HG02938 (cell line): ENCODE data around the gene TSG101.

Experiments
- ATAC-seq: cut with Tn5 transposase; IDR thresholded peaks from one replicate; pipeline ENCODE4 v1.9.1; 2021; ENCODE audit warnings: mild to moderate bottlenecking, moderate library complexity; ENCODE audit not compliant: unreplicated experiment

TSG101 gene

GRCh38 chr11:18493310-18493709 is 33.4 kb downstream of the TSG101 start:
- no peak for ATAC-seq

DNA sequence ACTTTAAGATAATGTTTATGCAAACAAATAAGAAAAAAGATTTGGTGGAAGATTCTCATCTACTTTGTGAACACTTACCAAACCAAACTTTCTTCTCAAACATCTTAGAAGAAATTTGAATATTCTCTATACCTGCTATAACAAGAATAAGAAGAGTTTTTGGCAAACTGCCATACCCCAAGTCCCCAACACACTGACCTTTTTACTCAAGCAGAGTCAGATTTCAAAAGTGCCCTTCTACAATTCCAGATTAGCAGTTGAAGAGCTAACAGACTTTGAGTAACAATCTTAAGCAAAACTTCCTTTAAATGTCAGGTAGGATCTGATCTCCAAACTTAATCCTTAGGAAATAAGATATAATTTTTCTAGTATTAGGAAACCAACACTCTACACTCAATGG is 33.9 kb downstream of the TSG101 start:
- no peak for ATAC-seq

GRCh38 chr11:18491924-18492323 is 34.8 kb downstream of the TSG101 start:
- no peak for ATAC-seq

- ATAC-seq, result no peak
Observed at GRCh38 chr11:18490736-18491485, 35.8 kb downstream of the TSG101 start.

DNA sequence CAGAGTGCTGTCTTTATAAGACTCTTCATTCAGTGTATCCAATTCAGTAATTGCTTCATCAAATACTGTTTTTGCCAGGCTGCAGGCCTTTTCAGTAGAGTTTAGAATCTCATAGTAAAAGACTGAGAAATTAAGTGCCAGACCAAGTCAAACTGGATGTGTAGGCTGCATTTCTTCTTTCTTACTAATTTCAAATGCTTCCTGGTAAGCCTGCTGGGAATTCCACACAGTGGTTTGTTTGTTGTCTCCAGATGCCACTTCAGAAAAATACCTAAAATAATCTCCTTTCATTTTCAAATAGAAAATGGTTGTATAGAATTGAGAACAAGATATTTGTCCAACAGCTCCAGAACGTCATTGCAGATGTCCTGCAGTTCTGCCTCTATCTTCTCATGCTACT is 36.4 kb downstream of the TSG101 start:
- no peak for ATAC-seq

DNA sequence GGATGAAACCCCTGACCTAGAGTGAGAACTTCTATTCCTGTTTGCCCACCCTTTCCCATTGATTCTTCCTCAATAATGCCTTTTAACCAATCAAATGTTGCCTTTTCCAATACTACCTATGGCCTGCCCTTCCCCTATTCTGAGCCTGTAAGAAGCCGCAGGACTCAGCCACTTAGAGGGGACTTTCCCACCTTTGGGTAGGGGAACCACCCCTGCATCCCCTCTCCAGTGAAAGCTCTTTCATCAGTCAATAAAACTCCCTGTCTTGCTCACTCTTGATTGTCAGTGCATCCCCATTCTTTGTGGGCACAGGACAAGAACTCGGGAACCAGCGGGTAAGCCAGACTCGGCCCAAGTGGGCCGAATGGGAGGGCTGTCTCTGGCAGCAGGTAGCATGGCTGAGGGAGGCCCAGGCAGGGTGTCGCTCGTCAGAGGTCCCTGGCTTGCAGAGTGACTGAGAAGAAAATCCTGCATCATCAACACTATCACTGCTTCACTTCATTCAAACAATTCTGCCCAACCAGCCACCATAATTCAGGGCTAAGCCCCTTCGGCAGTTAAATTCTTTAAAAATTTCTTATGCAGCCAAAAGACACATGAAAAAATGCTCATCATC is 40.7 kb downstream of the TSG101 start:
- peak; percentile 67 for ATAC-seq

DNA sequence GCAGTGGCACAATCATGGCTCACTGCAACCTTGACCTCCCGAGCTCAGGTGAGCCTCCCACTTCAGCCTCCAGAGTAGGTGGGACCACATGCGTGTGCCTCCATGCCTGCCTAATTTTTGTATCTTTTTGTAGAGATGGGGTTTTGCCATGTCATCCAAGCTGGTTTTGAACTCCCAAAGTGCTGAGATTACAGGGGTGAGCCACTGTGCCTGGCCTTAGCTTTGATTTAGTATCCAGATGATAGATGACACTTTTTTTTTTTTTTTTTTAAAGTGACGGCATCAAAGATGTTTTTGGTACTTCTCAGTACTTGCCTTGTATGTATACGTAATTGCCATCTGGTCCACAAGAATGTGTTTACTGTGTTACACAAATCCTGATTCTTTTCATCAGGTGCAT is 47.7 kb downstream of the TSG101 start:
- ATAC-seq, result no peak

GRCh38 chr11:18472587-18472986 is 54.2 kb downstream of the TSG101 start:
- ATAC-seq, result no peak

DNA sequence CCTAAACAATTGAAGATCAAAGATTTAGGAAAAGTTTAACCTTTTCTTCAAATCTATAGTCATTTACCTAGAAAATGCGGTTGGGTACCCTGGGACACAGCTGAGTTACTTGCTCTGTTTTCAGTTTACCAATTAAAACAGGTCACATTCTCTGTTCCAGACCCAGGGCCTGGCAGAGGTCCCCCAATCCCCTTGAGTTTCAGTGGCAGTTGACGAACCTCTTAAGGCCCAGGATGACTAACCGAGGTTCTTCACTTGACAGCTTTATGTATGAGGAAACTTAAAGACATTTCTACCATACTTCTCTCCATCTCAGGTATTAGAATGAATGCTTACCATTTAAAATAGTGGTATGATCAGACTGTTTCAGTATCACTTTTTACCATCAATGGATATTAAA is 54.7 kb downstream of the TSG101 start:
- no peak for ATAC-seq

- ATAC-seq, result no peak
Observed at GRCh38 chr11:18468961-18469360, 57.8 kb downstream of the TSG101 start.

DNA sequence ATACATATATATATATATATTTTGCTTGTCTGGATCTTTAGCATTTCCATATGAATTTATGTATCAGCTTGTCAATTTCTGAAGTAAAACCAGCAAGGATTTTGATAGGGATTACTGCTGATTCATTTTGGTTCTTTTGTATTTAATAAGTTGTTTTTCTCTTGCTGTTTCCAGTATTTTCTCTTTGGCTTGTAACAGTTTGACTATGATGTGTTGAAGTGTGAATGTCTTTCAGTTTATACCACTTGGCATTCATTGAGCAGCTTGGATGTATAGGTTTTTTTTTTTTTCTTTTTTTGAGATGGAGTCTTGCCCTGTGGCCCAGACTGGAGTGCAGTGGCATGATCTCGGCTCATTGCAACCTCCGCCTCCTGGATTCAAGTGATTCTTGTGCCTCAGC is 58.7 kb downstream of the TSG101 start:
- ATAC-seq, result no peak

GRCh38 chr11:18466402-18466801 is 60.3 kb downstream of the TSG101 start:
- ATAC-seq, result no peak

DNA sequence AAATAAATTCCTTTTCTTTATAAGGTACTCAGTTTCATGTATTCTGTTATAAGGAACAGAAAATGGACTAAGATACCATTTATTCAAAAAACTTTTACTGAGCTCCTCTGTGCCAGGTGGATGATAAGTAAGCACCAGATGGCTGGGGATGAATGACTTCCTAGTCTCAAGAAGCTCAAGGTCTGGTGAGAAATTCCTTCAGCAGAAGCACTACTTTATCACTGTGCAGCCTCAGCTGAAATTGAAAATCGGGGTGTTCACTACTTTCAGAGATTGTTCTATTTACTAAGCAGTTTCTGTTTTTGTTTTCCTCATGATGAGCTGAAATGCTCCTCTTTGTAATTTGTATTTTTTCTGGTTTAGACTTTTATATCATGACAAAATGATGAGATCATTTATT is 63.3 kb downstream of the TSG101 start:
- no peak for ATAC-seq

DNA sequence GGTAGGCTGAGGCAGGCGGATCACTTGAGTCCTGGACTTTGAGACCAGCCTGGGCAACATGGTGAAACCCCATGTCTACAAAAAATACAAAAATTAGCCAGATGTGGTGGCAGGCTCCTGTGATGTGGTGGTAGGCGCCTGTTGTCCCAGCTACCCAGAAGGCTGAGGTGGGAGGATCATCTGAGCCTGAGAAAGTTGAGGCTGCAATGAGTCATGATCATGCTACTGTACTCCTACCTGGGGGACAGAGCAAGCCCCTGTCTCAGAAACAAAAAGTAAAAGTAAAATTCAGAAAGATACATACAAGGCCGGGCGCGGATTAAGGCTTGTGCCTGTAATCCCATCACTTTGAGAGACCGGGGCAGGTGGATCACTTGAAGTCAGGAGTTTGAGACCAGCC is 64.8 kb downstream of the TSG101 start:
- no peak for ATAC-seq

DNA sequence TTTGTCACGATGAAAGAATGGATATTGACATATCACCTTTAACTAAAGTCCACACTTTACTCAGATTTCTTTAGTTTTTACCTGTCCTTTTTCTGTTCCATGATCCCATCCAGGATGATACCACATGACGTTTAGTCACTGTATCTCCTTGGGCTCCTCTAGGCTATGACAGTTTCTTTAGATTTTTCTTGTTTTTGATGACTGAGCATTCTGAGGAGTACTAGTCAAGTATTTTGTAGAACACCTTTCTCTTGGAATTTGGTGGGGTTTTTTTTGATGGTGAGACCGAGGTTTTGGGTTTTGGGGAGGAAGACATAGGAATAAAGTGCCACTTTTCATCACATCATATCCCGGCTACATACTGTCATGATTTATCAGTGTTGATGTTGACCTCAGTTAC is 67.1 kb downstream of the TSG101 start:
- ATAC-seq, result no peak

- no peak for ATAC-seq
Observed at GRCh38 chr11:18457450-18457849, 69.3 kb downstream of the TSG101 start.

DNA sequence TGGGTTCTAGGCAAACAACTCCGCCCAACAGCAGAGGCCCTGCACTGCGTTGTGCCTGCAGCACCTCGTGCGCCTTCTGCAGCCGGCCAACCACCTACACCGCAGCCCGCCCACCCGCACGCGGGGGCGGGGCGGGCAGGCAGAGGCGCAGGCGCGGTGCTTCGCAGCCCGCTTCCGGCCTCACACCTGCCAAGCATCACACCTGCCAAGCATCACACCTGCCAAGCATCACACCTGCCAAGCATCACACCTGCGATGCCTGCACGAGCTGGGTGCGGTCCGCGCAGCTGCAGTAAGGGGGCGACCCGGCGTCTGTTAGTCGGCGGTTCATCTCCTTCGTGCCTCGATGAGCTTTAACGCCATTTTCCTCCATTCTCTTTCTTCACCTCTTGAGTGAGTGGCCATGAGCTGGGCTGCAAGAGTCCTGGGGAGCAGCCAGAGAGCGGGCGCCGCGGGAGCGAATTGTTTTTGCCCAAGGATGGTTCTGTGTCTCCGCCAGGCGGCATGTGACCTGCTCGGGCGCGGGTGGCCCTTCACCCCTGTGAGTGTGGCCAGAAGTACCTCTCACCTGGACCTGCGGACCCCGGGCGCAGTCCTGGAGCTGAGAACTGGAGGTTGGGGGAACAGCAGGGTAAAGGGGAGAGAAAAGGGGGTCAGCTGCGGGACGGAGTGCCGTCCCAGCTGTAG is 70.9 kb downstream of the TSG101 start, which contains the start of gene LDHAL6A:
Gene LDHAL6A (plus strand): TSS at position 171 of the 687 bp plus-strand sequence. CDS start 825 bp downstream, outside the sequence.
- ATAC-seq, result no peak

DNA sequence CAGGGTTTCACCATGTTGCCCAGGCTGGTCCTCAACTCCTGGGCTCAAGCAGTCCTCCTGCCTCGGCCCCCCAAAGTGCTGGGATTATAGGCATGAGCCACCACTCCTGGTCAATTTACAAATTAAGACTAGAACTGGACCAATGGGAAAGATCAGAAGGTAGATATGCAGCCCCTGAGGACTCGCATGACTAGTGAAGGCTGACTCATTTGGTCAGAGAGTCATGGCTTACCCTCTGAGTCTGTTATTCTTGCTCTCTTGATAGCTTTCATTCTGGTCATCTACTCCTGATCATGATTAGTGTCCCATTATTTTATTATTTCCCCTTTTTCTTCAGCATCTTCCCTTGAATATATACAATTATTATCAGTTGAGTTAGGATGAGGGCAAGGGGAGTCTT is 73.8 kb downstream of the TSG101 start:
- no peak for ATAC-seq

DNA sequence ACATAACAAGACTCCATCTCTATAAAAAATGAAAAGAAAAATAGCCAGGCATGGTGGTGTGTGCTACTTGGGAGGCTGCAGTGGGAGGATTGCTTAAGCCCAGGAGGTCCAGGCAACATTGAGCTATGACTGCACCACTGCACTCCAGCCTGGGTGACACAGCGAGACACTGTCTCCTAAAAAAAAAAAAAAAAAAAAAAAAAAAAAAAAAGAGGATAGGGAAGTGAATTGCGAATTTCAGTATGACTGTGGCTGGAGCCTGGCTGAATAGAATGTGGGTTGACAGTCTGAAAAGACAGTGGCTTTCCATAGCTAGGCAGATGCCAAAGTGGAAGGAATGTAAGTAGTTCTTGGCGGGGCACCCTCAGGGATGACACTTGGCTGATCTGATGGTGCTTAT is 77.5 kb downstream of the TSG101 start:
- ATAC-seq, result no peak

DNA sequence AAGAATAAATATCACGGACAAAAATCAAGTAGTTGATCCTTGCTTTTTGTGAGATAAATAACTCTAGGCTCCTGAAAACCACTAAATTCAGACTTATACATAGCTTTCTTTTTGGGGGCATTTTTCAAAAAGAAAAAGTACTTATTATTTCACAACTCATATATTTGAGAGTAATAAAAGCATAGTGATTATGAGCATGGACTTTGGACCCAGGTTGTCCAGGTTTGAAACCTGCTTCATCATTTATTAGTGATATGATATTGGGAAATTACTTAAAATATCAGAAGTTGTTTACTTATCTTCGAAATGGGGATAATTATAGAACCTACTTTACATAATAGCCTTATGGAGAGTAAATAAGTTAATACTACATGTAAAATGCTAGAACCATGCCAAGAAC is 88.1 kb downstream of the TSG101 start:
- no peak for ATAC-seq
